H54 (cell line): ENCODE measurements around the gene DPAGT1.
A peak's percentile ranks its signal among the peaks of the same experiment; 100 is the strongest.
"Not testable (repeated sequence)": the region's sequence is repeated elsewhere in the genome, so short reads cannot be mapped to it uniquely, and the experiment has no call there.

ENCODE experiments used
- DNase-seq: peaks from one replicate; pipeline ENCODE4 v3.0.0; 2011; ENCODE audit warnings: low spot score, mixed read lengths; ENCODE audit not compliant: insufficient read length
- FAIRE-seq: peaks from 3 replicates; lab custom pipeline; 2011; peaks lifted over from hg19 to GRCh38; lab: Jason Lieb, UNC
- POLR2A ChIP-seq: IDR thresholded peaks from 2 replicates; pipeline ENCODE4 v1.6.1; 2011; ENCODE audit warnings: low read depth, mild to moderate bottlenecking, low read length

DPAGT1 gene

GRCh38 chr11:119067371-119068222 lies 34.1 kb downstream of the DPAGT1 start, which contains the start of gene VPS11:
Gene VPS11 (plus strand): TSS chr11:119067818. CDS start chr11:119067824, 6 bp downstream.
- 0 out of 2 replicates have a peak, but pooled peaks have one; percentile 48 for TF ChIP-seq POLR2A
- peak; percentile 88 for DNase-seq
- no peak for FAIRE-seq

DNA sequence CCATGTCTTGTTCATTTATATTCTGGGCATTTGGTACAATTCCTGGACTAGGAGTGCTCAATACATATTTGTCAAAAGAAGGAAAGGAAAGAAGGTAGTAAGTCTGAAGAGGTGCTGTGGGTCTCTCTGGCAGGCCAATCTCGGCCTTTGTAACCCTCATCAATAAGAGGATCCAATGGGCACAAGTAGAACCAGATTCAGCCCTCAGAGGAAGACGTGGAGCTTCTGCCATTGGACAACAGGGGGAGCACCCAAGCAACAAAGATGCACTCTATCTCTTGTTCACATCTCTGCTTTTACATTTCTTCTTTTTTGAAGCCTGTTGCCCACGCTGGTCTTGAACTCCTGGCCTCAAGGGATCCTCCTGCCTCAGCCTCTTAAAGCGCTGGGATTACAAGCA lies 36.3 kb downstream of the DPAGT1 start:
- TF ChIP-seq POLR2A, result no peak
- FAIRE-seq, result no peak
- DNase-seq, result no peak

DNA sequence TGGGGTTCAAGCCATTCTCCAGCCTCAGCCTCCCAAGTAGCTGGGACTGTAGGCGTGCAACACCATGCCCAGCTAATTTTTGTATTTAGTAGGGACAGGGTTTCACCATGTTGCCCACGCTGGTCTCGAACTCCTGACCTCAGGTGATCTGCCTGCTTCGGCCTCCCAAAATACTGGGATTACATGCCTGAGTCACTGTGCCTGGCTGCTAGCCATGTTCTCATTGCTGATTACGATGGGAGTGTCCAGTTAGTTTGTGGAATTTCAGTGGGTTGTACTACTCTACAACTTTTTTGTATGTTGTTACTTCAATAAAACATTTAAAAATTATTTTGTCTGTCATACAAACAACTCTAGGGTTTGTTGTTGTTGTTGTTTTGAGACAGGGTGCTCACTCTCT lies 38.9 kb downstream of the DPAGT1 start:
- no peak for DNase-seq
- no peak for TF ChIP-seq POLR2A
- no peak for FAIRE-seq

DNA sequence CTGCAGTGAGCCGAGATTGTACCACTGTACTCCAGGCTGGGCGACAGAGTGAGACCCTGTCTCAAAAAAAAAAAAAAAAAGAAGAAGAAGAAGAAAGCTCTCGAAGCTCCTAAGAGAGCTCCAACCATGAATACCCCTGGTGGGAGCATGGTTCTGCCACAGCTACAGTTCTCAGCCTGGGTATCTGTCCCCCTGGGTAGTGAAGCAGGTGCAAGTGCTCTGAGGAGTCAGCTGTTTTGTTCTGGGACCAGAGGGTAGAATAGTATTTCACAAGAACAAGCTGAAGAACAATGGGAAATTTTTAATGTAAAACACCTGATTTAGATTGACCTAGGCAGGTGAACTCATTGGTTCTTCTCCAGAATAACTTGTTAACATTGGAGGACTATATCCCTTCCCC lies 40.4 kb downstream of the DPAGT1 start:
- no peak for FAIRE-seq
- no peak for TF ChIP-seq POLR2A
- DNase-seq, result no peak

GRCh38 chr11:119059128-119059527 lies 42.5 kb downstream of the DPAGT1 start:
- FAIRE-seq, DNase-seq: not testable (repeated sequence)

DNA sequence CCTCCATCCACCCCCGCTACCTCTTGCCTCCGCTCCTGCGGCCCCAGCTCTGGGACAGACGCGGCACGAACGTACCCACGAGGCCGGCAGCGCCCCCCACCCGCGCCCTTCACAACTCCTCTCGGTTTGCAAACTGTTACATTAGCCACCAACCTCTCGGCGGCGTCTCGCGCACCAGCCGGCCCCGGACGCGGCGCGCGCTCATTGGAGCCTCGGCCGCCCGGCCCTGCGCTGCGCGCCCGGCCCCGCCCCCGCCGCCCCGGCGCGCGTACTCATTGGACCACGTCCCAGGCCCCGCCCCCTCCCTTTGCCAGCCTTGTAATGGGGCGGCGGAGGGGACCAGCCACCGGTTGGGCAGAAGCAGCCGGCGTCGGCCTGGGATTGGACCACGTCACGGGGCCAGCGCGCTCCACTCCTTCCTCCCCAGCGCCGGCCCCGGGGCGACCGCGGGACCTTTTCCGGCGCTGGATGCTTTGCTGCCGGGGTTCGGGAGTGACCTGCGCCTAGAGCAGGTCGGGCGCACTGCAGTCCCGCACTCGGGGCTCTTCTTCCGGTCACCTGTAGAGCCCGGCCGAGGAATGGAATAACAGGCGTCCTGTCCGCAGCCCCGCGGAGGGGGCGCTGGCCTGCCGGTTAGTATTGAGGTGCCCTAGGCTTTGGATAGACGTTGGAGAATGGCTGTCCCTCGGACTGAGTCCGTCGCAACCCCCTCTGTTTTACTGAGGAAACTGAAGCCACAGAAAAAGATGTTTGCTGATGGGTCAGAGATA lies 44.5 kb downstream of the DPAGT1 start, which contains the start of gene HYOU1:
HYOU1 (minus strand) TSS at position 206 of the 770 bp plus-strand sequence. CDS start 1,045 bp downstream, outside the sequence.
- DNase-seq (peak; percentile 95), FAIRE-seq (no peak)
- TF ChIP-seq POLR2A, result peak; percentile 67; the same call in 1 of the 2 replicates

GRCh38 chr11:119056421-119056999 lies 45.1 kb downstream of the DPAGT1 start:
- no peak for TF ChIP-seq POLR2A
- DNase-seq, result peak; percentile 15
- no peak for FAIRE-seq

DNA sequence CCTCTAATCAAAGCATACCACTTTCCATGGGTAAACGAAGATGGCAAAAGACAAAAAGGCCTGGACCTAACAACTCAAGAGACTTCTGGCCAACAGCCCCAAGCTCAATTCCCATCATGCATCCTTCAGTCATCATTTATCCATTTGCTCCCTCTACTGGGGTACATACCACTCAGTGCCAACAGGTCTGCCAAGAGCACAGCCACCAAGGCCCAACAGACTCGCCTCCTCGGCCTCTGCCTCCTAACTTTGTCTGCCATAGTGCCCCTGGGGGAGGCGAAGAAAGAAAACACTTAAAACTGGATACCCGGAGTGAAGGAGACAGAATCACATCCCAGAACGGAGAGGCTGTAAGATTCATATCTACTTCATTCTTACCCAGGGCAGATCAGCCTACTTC lies 45.8 kb downstream of the DPAGT1 start:
- FAIRE-seq, result no peak
- TF ChIP-seq POLR2A, result no peak
- DNase-seq, result no peak

- no peak for DNase-seq
- FAIRE-seq, result no peak
- TF ChIP-seq POLR2A, result no peak
These were observed 47.2 kb downstream of the DPAGT1 start for GRCh38 chr11:119054418-119054817.

DNA sequence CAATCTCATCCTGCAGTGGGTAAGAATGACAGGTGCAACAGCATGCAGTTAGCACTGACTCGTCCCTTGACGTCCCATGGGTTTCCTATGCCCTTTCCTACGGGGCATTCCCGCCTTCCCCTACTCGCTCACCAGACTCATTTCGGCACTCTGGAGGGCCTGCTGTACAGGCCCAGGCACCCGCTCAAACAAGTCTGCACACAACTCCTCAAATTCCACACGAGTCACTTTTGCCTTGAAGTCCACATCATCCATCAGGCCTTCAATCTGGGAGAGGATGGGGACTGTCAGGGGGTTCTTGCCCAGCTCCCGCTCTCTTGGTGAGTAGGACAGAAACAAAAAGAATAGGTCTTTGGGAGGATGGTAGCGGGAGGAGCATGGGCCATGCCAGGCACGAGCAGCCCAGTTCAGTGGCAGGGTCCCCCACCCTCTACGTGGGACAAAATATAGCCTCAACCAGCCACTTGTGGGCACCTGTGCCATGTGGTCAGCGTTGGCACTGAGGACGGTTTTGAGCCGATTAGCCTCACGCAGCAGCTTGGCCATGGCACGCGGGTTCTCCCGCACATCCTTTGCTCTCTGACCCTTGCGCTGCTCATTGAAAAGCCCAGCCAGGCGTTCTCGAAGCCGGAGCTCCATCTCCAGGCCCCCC lies 49.4 kb downstream of the DPAGT1 start:
- TF ChIP-seq POLR2A, result no peak
- FAIRE-seq (no peak), DNase-seq (no peak)

- DNase-seq (no peak), FAIRE-seq (no peak)
- no peak for TF ChIP-seq POLR2A
These were observed 50.1 kb downstream of the DPAGT1 start for GRCh38 chr11:119051440-119052162.

- TF ChIP-seq POLR2A, result no peak
- FAIRE-seq (no peak), DNase-seq (no peak)
These were observed 52.6 kb downstream of the DPAGT1 start for GRCh38 chr11:119049081-119049480.

- no peak for TF ChIP-seq POLR2A
- FAIRE-seq, result no peak
- DNase-seq, result no peak
These were observed 53.0 kb downstream of the DPAGT1 start for GRCh38 chr11:119048644-119049043.

DNA sequence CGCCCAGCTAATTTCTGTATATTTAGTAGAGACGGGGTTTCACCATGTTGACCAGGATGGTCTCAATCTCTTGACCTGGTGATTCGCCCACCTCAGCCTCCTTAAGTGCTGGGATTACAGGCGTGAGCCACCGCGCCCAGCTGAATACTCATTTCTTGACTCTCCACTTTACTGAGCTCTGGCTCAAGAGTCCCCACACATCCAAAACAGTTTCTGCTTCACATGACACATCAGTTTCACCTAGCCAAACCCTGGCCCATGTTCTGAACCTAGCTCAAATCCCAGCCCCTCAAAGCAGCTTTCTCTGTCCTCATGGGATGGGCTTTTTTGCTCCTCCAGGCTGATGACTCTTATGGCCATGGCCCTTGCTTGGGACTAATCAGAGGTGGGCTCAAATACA lies 54.4 kb downstream of the DPAGT1 start:
- FAIRE-seq, result no peak

More for the DNA sequence above, 54.4 kb downstream of the DPAGT1 start:
- DNase-seq, result no peak
- no peak for TF ChIP-seq POLR2A
